Adrenal gland (tissue), 12 donors: Measurements from ENCODE around the gene C2CD3. TPM values are rescaled to one million over a fixed set of nuclear protein-coding genes. Genes with fewer than 3 reads are reported as not detected.

Experiments
- DNase-seq, 7 donors: peaks; one replicate each; pipeline ENCODE4 v3.0.0-alpha.2; 2019 to 2020
- H3K27ac ChIP-seq, 5 donors: fragments of 200-600 bp; sonication (generic) in 4 of 5; 1 replicate in 3 of 5; 2 replicates in 2 of 5; pipeline versions ENCODE4 v1.5.1 to v1.8.0; 2016 to 2020; ENCODE audit warnings: mild to moderate bottlenecking in 1 of 5
- H3K27me3 ChIP-seq: fragments of 200-600 bp; 2 replicates; pipeline ENCODE4 v1.8.0; 2021
- H3K36me3 ChIP-seq, 2 donors: fragments of 200-600 bp; replicated peaks in 1 of 2; 1 replicate in 1 of 2; 2 replicates in 1 of 2; pipeline versions ENCODE4 v1.5.1 to v1.8.0; 2018 to 2022
- H3K4me1 ChIP-seq, 2 donors: fragments of 200-600 bp; replicated peaks in 1 of 2; 1 replicate in 1 of 2; 2 replicates in 1 of 2; pipeline versions ENCODE4 v1.5.1 to v1.8.0; 2018 to 2021
- H3K4me3 ChIP-seq, 4 donors: fragments of 200-600 bp; sonication (generic) in 3 of 4; one replicate each; pipeline ENCODE4 v1.5.1; 2016 to 2018
- H3K9me3 ChIP-seq, 3 donors: fragments of 200-600 bp; sonication (generic) in 1 of 3; replicated peaks in 1 of 3; 1 replicate in 2 of 3; 2 replicates in 1 of 3; pipeline versions ENCODE4 v1.5.1 to v1.8.0; 2016 to 2021
- CTCF ChIP-seq, 6 experiments: fragments of 450-650 bp in 4 of 6; fragments of 200-600 bp in 2 of 6; sonication (generic) in 1 of 6; IDR thresholded peaks; 1 replicate in 5 of 6; 2 replicates in 1 of 6; pipeline versions ENCODE4 v1.5.1 to v1.8.0; 2016 to 2021; ENCODE audit warnings: antibody characterized with exemption in 6 of 6, mild to moderate bottlenecking in 2 of 6, moderate library complexity in 1 of 6
- POLR2A ChIP-seq, 2 donors: fragments of 450-650 bp; IDR thresholded peaks; one replicate each; pipeline ENCODE4 v1.6.1; 2017; ENCODE audit warnings: antibody characterized with exemption in 2 of 2, mild to moderate bottlenecking in 2 of 2, moderate library complexity in 1 of 2
- WGBS, 4 donors: extraction: QIAGEN DNeasy Blood & Tissue Kit in 2 of 4; methylation state at CpG; one replicate each; pipeline versions ENCODE4 v1.1.5 to v1.1.7; 2013 to 2017; 5-methylcytosine and 5-hydroxymethylcytosine counted together
- intact Hi-C, 2 donors: fragments of 100-400 bp; cut with DNase I; formaldehyde crosslinking; loops; one replicate each; pipeline versions ENCODE4 v1.14.1 to v1.15.0; 2022 to 2023
- polyA plus RNA-seq, 3 donors: library from polyadenylated mRNA; stranded (reverse); fragments of 200-250 nt in 2 of 3; fragments of 350-450 nt in 1 of 3; fragmentation: Illumina TruSeq in 1 of 3; extraction: RNeasy Lipid Tissue Mini Kit (QIAGEN cat#74804) in 1 of 3; gene quantifications; one replicate each; pipeline ENCODE4 v1.2.3, GENCODE V29; 2013 to 2014
- total RNA-seq, 9 donors: library from RNA; depleted of rRNA in 4 of 9; stranded (reverse); fragments of >200 nt in 4 of 9; fragments of 120-200 nt in 1 of 9; fragmentation: NEBNext Ultra II Directional in 1 of 9; extraction: Animal tissue kit (Norgen Biotek cat#: 25700) in 1 of 9; gene quantifications; one replicate each; pipeline versions ENCODE4 v1.1.0 to v1.2.4, GENCODE V29; 2013 to 2023
- donor health status: healthy with polysubstance abuse.
- donor health status: Bipolar disorder and iron deficiency.
- donor health status: DM: yes; HTN: yes; CAD: no.
- donor health status: DM: no; HTN: no; CAD: no.
- donor health status: DM: no; HTN: no; CAD: no.
- donor health status: DM: yes; HTN: yes; CAD: no.

C2CD3 gene
- total and polyA plus RNA-seq, 12 donors: 14.5 to 42.8 (median 25.5) TPM

DNA sequence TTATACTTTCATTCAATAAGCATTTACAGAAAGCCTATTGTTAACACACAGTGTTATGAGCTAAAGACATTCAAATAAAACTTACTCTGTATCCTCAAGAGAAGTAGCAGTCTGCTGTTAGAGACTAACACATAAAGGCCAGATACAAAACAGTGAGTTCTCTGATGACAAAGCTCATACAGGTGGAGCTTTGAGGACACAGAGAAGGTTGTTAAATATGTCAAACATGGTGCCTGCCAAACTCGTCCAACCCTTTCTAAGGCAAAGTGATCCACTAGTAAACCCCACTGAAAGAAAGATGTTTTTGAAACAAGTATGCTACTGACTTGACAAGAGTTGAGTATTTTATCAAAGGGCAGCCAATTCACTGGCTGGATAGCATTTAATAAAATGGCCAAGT, 70.1 kb downstream of the C2CD3 start:
- Histone ChIP-seq H3K4me3 (no peak overlapping the region), H3K27ac (no peak overlapping the region), H3K36me3 (peaks cover 0 to 34% of the 10 kb centered on the region in 2 donors), H3K4me1 (no peaks in the 10 kb centered on the region), H3K9me3 (no peaks in the 10 kb centered on the region), H3K27me3 (no peaks in the 10 kb centered on the region)
- no peak for DNase-seq
- intact Hi-C loops: no loop called here
- TF ChIP-seq POLR2A (IDR thresholded peaks at IDR 0.05) (no peak), CTCF (IDR thresholded peaks at IDR 0.05) (no peak)
- 93 to 100% (median 98%) methylated on average over 1 of the region's 1 CpG for WGBS, 4 donors

DNA sequence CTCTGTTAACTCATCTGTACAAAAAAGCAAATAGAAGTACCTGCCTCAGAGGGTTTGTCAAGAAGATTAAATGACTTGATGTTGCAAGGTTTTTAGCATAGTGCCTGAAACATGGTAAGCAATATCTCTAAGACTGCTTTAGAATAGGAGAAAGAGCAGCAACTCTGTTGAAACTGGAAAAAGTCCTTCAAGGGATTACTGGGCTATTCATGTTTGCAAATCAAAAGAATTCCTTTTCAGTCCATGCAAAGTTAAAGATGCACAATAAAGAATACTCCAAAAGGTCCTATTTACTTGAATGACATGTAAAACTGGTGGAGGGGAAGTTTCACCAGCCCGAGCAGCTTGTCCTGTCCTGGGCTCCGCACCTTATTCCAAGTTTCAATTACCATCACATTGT, 70.6 kb downstream of the C2CD3 start:
- WGBS, 4 donors: 97 to 100% (median 99%) methylated on average over 2 of the region's 2 CpGs
- Histone ChIP-seq H3K36me3 (peaks cover 0 to 29% of the 10 kb centered on the region in 2 donors), H3K27me3 (no peaks in the 10 kb centered on the region), H3K9me3 (no peaks in the 10 kb centered on the region), H3K4me1 (no peaks in the 10 kb centered on the region), H3K27ac (no peak overlapping the region), H3K4me3 (no peak overlapping the region)
- intact Hi-C loops: no loop called here
- TF ChIP-seq CTCF (IDR thresholded peaks at IDR 0.05): no peak
- TF ChIP-seq POLR2A (IDR thresholded peaks at IDR 0.05): no peak
- DNase-seq: no peak

DNA sequence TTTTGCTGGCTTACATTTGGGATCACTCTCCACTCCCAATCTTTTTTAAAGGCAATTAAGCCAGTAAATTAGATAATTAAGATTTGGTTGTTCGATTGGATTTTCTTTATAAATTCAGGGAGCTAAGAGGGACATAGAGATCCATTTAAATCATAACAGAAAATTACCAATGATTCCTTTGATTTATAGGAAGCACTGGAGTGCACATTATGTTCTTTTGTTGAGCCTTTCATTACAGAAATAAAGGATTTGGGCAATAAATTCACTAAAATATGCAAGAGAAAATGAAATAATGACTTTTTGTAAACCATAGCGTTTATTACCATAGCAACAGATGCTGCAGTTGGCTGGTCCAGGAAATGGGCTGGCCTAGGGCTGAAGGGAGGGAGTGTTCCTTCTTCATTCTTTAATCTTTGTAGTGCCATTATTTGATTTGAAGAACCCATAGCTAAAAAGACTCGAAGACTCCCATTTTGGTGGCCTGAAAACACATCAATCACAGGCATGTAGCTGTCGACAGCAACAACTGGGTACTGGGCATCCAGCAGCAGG, 73.0 kb downstream of the C2CD3 start:
- Histone ChIP-seq H3K36me3 (peaks cover 0 to 33% of the 10 kb centered on the region in 2 donors), H3K27ac (no peak overlapping the region), H3K4me3 (no peak overlapping the region), H3K9me3 (no peaks in the 10 kb centered on the region), H3K4me1 (no peaks in the 10 kb centered on the region), H3K27me3 (no peaks in the 10 kb centered on the region)
- TF ChIP-seq CTCF (IDR thresholded peaks at IDR 0.05): no peak
- no peak for TF ChIP-seq POLR2A (IDR thresholded peaks at IDR 0.05)
- intact Hi-C loops: no loop called here
- no peak for DNase-seq
- 85 to 89% (median 86%) methylated on average over 4 of the region's 4 CpGs for WGBS, 4 donors

DNA sequence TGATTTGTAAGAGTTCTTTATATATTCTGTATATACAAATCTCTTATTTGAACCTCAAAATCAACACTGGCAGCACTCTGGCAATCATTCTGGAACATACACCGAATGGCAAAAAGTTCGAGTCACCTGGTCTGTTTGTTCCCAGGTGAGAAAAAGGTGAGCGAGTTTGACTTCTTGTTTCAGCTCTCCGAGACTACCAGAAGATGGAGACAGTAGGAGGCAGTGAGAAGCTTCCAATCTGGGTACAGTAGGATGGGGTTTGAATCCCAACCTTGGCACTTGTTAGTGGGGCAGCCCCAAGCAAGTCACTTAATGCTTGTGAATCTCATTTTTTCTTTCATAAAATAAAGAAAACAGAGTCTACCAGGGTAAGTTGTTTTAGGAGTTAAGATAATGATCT, 76.4 kb downstream of the C2CD3 start:
- DNase-seq: no peak
- Histone ChIP-seq H3K27ac (no peak overlapping the region), H3K4me3 (no peak overlapping the region), H3K36me3 (peaks cover 0 to 56% of the 10 kb centered on the region in 2 donors), H3K9me3 (no peaks in the 10 kb centered on the region), H3K4me1 (no peaks in the 10 kb centered on the region), H3K27me3 (no peaks in the 10 kb centered on the region)
- TF ChIP-seq CTCF (IDR thresholded peaks at IDR 0.05): no peak
- no peak for TF ChIP-seq POLR2A (IDR thresholded peaks at IDR 0.05)
- 93 to 95% (median 94%) methylated on average over 4 of the region's 4 CpGs for WGBS, 4 donors
- intact Hi-C loops: no loop called here
